ENCODE data around the gene SHLD1. TPM values are rescaled to one million over a fixed set of nuclear protein-coding genes. Genes with fewer than 3 reads are reported as not detected.

SHLD1 gene
- total RNA-seq, 4 donors from 2014 or later = 1.7 to 4.2 (median 3.4) TPM

- no peak for DNase-seq (ENCODE audit: low spot score in 2 of 2)
- H3K4me3 ChIP-seq (ENCODE audit: low read depth, poor library complexity, severe bottlenecking) = no peak overlapping the region
- intact Hi-C loops (cut with DNase I; ENCODE audit: low total_unique reads) = no loop called here
- no peak for TF ChIP-seq POLR2A (IDR thresholded peaks at IDR 0.05)
- TF ChIP-seq CTCF (IDR thresholded peaks at IDR 0.05) = no peak
- whole genome bisulfite sequencing, 2 donors = 88 to 100% methylated on average over 1 of the region's 1 CpG
These were observed 77.7 kb downstream of the SHLD1 start for GRCh38 chr20:5827861-5828260.

- 56 to 80% methylated on average over 3 of the region's 3 CpGs for WGBS, 2 donors
- no peak for DNase-seq (ENCODE audit: low spot score in 2 of 2)
- TF ChIP-seq CTCF (IDR thresholded peaks at IDR 0.05) = no peak
- no peak for TF ChIP-seq POLR2A (IDR thresholded peaks at IDR 0.05)
- H3K4me3 ChIP-seq (ENCODE audit: low read depth, poor library complexity, severe bottlenecking) = no peak overlapping the region
- intact Hi-C loops (cut with DNase I; ENCODE audit: low total_unique reads) = no loop called here
These were observed 79.1 kb downstream of the SHLD1 start for GRCh38 chr20:5829241-5829809.

DNA sequence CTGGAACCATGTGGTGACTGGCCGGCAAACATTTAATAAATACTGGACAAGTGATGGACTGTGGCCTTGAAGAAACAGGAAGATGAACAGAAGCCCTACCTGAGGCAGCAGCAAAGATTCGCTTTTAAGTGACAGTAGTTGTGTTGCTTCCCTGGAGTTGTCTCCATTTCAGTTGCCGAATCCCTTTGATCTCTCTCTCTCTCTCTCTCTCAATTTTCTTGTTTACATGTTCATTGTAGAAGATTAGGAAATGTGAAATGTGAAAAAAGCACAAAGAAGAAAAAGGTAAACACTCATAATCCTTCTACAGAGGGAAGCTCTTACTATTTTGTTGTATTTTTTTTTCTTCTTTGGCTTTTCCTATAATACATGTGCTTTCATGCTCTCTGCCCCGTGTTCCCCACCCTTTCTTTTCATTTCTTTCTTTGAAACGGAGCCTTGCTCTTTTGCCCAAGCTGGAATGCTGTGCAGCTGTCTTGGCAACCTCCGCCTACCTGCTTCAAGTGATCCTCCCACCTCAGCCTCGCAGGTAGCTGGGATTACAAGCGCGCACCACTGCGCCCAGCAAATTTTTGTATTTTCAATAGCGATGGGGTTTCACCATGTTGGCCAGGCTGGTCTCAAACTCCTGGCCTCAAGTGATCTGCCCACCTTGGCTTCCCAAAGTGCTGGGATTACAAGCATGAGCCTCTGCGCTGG is 81.5 kb downstream of the SHLD1 start:
- intact Hi-C loops (cut with DNase I; ENCODE audit: low total_unique reads) = no loop called here
- WGBS, 2 donors = 75 to 82% methylated on average over 12 of the region's 12 CpGs
- no peak for DNase-seq (ENCODE audit: low spot score in 2 of 2)
- no peak overlapping the region for H3K4me3 ChIP-seq (ENCODE audit: low read depth, poor library complexity, severe bottlenecking)
- TF ChIP-seq CTCF (IDR thresholded peaks at IDR 0.05) (no peak), POLR2A (IDR thresholded peaks at IDR 0.05) (no peak)

DNA sequence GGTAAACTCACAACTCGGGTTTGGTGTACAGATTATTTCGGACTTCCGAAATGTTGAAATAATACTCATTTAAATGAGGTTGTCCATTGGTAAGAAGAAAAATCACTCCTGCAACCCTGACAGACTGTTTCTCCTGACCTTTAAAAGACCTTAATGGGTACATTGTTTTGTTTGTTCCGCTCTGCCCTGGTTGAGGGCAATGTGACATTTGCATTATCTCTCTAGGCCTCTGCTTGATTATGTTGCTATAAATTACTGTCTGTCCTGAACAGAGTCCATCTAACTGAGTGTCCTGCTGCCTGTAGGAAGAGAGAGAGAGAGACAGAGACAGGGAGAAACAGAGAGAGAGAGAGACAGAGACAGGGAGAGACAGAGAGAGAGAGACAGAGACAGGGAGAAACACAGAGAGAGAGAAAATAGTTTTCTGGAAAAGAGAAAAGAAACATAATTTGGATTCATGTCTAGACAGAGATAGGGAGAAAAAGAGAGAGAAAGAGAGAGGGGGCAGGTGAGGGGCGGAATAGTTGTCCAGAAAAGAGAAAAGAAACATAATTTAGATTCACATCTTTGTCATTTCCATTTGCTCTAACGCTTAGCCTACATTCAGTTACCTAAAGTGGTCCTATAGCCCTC is 83.2 kb downstream of the SHLD1 start:
- intact Hi-C loops (cut with DNase I; ENCODE audit: low total_unique reads) = no loop called here
- TF ChIP-seq CTCF (IDR thresholded peaks at IDR 0.05) (no peak), POLR2A (IDR thresholded peaks at IDR 0.05) (no peak)
- H3K4me3 ChIP-seq (ENCODE audit: low read depth, poor library complexity, severe bottlenecking) = no peak overlapping the region
- no peak for DNase-seq (ENCODE audit: low spot score in 2 of 2)
- 95 to 98% methylated on average over 6 of the region's 6 CpGs for WGBS, 2 donors

GRCh38 chr20:5834436-5835005 is 84.3 kb downstream of the SHLD1 start:
- H3K4me3 ChIP-seq (ENCODE audit: low read depth, poor library complexity, severe bottlenecking) = no peak overlapping the region
- intact Hi-C loops (cut with DNase I; ENCODE audit: low total_unique reads) = no loop called here
- no peak for TF ChIP-seq CTCF (IDR thresholded peaks at IDR 0.05)
- TF ChIP-seq POLR2A (IDR thresholded peaks at IDR 0.05) = no peak

More at GRCh38 chr20:5834436-5835005, 84.3 kb downstream of the SHLD1 start:
- no peak for DNase-seq (ENCODE audit: low spot score in 2 of 2)

Measured in lower leg skin (tissue), 4 donors.